Putamen (tissue), 1 donor: ENCODE results near the gene MAP6.
"Not testable (repeated sequence)": the region's sequence is repeated elsewhere in the genome, so short reads cannot be mapped to it uniquely, and the experiment has no call there.

Experiments used
- DNase-seq: peaks from one replicate; pipeline ENCODE4 v3.0.0-alpha.2; 2016; ENCODE audit warnings: low spot score

Gene MAP6

DNA sequence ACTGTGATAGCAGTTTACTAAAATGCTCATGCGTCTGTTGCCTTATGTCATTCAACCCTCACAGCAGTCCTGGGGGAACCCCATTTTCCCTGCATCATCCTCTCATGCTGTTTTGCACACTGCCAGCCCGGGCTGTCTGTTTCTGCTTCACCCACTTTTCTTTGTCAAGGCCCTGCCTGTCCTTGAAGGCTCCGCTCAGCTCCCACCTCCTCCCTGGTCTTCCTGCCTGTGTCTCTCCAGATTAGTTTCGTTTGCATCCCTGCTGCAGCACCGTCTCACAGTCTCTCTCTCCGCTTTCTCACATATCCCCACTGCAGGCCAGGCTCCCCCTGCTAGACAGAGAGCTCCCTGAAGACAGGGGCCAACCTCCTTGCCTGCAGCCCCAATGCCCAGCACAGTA lies 76.9 kb downstream of the MAP6 start:
- no peak for DNase-seq

DNA sequence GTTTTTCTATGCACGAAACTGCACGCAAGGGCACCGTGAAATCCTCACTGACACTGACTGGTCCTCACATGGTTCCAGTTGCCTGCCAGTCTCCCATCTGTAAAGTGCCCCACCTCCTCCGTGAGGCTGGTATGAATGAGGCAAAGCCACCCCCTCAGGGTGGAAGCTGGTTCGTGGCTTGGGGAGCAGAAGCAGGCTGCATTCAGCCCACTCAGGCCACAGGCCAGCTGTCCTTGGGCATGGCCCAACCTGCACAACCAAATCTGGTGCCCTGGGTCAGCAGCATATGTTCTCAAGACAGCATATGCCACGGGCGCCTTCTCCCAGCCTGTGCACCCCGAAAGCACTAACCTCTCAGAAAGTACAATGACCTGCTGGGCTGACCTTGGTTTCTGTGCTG lies 77.5 kb downstream of the MAP6 start:
- DNase-seq, result no peak

DNA sequence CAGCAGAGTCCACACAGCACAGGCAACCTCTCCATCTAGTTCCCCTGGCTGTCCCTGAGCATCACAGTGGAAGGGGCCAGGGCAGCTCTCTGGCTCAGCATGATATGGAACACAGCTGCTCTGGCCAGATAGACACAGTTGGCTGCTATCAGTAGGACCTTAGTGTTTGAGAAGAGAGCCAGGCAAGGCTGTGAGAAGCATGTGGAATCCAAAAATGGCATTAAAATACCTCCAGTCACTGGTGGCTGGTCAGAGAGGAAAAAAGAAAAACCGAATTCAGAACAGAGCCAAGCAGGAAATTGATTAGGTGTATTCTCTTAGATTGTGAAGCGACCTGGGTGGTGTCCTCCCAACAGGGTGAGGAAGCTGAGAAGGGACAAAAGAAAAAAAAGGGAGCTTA lies 78.9 kb downstream of the MAP6 start:
- DNase-seq, result no peak

DNA sequence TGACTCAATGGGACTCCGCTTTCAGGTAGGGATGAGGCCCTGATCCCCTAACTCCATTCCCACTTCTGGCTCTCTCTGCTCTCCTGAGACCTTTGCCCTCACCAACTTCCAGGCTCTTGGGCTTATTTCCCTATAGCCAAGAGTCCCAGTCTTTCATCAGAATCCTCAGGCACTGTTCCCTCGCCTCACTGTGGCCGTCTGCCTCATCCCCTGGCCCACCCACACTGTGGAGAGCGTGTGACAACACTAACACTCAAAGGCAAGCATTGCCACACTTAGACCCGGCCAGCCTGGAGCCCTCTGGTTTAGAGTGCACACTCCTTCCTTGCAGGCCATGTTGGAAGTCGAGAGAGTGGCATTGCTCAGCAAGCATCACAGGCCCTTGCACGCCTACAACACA lies 79.8 kb downstream of the MAP6 start:
- DNase-seq, result no peak

DNA sequence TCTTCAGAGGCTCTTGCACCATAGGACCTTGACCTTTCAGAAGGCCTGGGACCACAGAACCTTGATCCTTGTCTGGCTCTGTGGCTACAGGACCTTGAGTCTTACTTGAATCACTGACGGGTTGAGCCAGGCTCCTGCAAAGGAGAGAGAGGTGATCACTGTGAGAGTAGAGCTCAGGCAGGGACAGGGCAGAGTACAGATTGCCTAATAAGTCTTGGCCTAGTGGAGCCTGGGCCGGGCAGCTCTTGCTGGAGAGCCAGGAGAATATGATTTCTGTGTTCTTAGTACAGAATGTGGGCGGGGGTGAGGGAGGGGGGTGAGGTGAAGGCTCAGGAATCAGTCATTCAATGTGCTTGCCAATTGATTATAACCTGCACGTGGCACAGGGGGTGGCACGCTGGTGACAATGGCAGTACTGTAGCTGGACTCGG lies 80.8 kb downstream of the MAP6 start:
- no peak for DNase-seq

DNA sequence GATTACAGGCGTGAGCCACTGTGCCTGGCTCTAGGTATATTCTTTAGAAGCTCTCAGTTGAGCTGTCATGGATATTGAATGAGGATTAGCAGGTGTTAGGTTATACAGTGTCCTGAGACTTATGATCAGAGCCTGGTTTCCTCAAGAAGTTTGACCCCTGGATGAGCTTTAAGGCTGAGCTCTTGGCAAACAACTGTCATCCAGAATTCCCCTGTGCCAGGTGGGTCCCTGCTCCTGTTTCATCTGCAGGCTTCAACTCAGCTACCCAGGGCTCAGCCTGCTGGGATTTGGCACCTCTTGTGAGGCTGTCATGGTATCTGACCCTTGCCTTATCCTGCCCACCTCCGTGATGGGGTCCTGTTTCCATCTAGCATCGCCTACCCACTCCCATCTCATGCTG lies 82.4 kb downstream of the MAP6 start:
- no peak for DNase-seq

DNA sequence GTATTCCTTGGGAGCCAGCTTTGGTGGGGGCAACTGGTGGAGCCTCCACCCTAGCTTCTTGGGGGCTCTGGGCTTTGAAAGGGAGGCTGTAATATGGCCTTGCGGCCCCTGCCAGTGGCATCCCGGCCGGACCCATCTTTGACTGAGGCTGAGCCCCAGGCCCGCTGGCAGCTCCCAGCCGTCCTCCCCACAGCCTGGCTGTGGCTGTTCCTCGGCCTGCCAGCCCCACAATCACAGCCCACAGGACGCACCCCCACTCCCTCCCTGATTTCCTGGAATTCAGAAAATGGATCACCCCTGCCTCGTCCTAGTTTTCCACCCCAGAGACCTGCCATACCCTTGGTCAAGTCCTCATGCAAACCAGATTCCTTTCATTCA lies 83.6 kb downstream of the MAP6 start:
- DNase-seq, result no peak

DNA sequence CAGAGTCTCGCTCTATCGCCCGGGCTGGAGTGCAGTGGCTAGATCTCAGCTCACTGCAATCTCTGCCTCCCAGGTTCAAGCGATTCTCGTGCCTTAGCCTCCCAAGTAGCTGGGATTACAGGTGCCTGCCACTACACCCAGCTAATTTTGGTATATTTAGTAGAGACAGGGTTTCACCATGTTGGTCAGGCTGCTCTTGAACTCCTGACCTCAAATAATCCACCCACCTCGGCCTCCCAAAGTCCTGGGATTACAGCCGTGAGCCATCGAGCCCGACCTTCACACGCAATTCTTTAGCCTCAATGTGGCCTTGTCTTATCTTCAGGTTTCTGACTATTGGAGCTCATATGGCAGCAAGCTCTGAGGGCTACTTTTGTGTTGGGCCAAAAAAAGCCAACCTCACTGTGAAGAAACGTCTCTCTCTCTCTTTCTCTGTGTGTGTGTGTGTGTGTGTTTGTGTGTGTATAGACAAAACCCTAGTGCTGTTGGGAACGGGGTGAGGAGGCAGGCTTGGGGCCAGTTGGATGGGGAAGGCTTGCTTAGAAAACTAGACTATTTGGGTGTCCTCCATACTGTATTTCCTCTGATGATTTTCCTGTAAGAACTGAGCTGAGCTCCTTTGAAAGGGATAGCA lies 84.1 kb downstream of the MAP6 start:
- DNase-seq, result not testable (repeated sequence)

DNA sequence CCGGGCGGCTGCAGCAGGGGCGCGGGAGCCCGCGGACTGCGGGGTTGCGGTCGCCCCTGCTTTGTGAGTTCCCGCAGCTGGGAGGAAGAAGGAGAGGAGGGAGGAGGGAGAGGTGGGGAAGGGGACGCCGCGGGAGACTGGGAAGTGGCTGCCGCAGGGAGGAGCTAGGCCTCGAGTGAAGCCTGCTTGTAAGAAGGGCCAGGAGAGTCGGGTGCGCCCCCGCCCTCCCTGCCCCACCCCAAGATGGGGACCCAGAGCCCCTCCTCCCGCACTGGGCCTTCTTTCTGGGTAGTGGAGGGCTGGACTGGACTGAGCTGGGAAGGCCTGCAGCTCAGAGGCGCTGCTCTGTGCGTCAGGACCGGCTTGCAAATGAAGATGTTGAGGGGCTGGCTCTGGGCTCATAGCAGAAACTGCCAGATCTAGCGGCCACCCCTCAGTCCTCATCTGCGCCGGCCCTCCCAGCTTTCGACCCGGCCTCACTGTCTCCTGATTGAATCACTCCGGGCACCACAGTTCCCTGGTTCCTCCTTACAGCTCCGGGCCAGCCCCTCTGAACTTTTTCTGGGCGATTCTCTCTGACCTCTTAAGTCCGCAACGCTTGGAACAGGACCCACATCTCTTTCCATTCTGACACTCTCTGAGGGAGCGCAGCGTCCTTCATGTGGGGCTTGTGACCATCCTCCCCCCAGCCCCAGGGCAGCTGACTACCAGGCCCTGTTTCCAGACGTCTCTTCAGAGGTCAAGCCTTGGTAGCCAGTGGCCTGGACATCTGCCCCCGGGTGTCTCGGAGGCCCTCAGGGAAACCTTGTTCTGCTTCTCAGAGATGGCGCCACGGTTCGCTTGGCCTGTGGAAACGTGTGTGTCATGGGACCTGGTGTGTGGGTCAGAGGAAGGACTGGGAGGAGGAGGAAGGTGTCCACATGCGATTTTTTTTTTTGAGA lies 84.8 kb downstream of the MAP6 start:
- DNase-seq, result peak; percentile 72

DNA sequence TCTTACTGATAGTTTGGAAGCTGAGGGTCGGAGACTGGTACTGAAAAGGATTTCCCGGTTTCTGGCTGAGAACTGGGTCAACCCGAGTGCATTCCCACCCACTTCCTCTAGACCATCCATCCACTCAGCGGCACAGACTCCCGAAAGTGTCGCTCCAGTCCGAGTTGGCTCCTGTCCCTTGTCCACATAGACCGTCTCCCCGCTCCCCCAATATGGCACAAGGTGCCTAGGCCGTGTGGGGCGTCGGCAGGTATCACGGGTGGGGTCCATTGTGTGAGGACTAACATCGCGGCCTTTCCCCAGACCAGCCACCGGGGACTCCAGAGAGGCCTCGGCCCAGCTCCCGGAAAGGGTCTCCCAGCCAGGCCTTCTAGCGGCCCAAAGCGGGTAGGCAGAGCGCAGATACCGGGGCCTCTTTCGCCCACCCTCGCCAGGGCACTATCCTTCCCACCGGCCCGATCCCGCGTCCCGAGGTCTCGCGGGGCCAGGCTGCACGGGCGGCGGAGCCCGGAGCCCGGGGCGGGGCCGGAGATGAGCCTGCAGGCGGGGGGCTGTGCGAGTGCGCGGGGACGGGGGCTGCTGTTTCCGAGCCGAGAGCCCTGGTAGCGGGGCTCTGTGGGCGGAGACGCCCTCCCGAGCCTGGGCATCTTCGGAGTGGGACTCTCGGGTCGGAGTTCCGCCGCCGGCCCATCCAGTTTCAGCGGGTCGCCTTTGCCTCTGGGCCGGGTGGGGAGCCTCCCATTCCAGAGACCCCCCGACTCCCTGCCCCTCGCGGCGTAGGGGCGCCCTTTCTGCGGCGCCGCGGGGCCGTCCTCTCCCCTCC lies 85.7 kb downstream of the MAP6 start:
- peak; percentile 62 for DNase-seq

DNA sequence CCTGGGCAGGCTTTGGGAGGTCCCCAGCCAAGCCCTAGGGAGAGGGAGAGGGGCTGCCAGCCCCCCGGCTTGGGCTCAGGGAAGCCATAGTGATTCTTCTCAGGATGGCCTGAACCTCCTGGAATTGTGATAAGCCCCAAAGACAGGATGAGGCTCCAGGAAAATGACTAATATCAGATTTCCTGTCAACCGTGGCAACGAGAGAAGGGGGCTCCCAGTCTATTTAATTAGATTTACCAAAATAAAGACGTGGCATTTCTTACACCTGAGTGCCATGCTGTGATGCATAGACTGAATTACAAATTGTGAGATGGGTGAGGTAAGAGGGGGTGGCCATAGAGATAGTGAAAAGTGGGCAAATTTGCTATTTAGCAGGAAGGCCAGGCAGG lies 86.3 kb downstream of the MAP6 start:
- DNase-seq, result no peak

DNA sequence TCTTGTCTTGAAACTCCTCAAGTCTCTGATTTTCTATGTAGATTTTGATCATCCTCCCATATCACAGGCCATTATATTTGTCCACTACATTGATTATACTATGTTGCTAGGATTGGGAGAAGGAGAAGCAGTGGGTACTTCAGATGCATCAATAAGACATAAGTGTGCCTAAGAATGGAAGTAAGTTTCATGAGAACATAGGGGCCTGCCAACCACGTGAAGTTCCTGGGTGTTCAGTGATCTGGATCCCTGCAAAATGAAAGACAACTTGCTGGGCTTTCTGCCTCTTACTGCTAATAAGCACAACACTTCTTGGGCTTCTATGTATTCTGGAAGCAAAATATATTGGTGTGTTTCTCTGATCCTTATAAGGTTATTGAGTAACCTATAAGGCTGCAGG lies 89.0 kb downstream of the MAP6 start:
- DNase-seq, result no peak

DNA sequence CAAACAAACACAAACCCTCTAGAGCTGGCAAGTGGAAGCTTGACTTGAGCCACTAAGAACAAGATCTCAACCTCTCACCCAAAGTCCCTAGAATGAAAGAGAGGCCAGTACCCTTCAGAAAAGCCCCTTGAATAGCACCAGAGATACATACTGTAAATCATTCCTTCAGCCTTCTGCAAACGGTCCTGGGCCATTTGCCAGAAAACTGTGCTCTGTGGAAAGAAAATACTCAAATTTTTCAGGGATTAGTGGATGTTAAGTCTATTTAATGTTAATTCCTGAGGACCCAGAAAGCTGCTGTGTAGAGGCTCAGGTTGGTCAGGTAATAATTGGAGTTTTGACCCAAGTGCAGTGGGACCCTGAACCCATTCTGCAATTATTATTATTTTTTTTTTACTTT lies 89.9 kb downstream of the MAP6 start:
- no peak for DNase-seq

DNA sequence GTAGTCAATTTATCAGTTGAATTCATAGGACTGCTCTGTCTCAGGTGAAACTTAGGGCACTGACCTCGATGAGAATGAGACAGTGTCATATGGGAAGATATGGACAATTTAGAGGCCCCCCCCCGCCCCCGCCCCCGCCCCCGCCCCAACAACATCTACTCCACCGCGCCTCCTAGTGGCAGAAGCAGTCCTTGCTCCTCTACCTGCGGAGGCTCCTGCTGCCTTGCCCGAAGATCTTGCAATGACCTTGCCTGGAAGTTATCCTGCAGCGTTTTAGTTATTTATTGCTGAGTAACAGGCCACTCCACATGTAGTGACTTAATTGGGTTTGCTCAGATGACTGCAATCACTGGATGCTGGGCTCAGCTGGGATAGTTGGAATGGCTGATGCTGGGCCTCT lies 91.6 kb downstream of the MAP6 start:
- no peak for DNase-seq

DNA sequence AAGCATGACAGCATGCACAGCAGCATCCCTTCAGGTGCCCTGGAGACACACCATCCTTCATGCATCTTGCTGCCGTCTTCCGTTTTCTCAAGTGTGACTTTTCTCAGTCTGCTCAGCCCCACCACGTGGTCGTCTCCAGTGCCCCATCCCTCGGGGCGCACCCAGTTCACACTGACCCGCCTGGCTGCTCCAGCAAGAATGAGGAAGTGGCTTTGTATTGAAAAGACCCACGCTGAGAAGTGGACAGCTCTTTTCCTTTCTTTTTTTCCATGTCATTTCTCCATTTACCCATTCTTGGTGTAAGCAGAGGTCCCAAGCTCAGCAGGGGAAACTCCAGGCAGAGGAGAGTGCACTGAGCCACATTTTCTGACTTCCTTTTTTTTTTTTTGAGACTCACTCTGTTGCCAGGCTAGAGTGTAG lies 92.3 kb downstream of the MAP6 start:
- DNase-seq, result no peak

DNA sequence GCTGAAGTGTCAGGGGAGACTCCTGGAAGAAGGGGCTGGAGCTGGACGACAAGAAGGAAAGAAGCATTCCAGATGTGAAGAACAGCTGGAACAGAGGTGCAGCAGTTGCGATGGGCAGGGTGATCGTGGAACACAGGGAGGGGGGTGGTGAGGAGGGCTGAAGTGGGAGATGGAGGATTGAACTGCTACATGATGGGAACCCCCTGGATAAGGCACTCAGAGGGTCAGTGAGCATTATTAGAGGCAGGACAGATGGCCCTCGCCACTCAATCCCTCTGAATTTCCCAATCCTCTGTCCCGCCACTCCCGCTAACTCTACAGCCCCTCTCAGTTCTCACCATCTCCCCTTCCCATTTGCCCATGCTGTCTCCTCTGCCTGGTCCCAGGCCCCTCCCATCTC lies 92.8 kb downstream of the MAP6 start:
- DNase-seq, result no peak

DNA sequence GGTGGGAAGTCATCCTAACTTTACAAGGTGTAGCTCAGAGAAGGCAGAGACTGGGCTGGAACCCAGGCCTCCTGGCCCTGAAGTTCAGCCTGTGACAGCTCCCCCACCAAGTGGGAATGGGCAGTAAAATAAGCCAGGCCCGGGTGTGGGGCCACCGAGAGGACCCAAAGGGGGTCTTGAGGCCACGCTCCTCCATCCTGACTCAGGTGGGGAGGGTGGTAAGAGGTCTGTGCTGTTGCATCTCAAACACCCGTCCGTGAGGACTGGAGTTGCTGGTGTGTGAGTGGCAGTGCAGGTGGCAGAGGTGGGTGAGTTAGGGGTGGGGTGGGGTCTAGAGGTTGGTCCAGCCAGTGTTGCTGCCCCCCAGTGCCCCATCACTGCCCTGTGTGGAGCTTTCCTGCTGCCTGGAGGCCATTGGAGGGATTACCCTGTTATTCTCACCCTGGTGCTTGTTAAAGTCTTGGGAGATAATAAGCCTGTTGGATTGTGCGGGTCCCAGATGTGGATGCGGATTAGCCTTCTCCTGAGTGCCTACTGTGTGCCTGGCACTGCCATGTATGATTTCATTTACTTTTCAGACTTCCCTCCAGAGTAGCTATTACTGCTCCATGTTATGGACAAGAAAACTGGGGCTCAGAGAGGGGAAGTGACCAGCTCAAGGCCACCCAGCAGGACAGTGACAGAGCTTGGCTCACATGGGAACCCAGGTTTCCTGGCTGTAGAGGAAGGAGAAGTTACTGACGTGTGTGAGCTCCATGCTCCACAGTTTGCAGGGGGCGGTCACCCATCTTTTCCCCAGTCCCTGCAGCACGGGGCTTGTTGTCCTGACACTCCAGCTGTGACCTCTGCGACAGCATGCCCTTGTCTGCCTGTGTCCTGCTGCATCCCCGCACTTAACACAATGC lies 93.9 kb downstream of the MAP6 start:
- DNase-seq, result no peak

DNA sequence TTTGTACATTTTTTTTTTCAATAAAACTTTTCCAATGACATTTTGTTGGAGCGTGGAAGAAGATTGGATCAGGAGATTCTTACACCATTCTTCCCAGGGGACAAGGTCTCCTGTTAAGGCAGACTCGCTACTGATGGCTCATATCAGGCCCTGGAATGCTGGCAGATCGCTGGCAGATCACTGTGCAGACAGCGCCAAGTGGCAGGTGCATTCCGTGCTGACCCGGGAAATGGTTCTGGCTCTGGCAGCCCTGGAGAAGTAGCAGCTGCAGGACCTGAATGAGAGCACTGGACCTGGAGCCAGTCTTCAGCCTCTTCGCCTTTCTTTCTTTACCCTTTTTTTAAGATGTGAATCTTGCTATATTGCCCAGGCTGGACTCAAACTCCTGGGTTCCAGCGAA lies 96.1 kb downstream of the MAP6 start:
- DNase-seq, result no peak

DNA sequence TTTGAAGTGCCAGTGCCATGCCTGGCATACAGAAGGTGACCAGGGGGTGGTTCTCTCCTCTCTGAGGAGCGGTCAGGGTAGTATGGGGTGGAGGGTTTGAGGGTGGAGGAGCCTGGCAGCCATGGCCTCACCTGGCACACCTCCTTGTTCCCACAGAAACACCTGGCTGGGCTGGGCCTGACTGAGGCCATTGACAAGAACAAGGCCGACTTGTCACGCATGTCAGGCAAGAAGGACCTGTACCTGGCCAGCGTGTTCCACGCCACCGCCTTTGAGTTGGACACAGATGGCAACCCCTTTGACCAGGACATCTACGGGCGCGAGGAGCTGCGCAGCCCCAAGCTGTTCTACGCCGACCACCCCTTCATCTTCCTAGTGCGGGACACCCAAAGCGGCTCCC lies 97.2 kb downstream of the MAP6 start:
- DNase-seq, result no peak

DNA sequence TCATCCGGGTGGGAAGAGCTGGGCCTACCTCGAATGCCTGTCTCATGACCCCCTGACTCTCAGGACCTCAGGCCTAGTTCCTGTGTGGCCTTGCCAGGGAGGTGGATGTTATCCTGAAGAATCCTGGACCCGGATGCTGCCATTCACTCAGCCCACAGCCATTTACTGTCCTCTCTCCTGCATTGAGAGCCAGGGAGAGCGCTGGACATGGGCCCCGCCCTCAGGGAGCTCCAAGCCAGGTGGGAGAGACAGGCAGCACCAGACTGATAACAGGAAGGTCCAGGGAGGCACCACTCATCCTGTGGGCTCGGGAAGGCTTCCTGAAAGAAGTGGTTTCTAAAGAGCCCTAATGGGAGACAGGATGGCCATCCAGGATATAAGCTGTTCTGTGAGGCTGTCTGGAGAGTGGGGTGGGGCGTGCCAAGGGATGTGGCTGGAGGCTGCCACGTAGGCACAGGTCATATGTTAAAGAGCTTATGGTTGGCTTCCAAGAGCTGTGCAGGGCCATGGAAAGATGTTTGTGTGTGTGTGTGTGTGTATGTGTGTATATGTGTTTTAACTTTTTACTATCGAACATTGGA lies 98.2 kb downstream of the MAP6 start:
- DNase-seq, result no peak

DNA sequence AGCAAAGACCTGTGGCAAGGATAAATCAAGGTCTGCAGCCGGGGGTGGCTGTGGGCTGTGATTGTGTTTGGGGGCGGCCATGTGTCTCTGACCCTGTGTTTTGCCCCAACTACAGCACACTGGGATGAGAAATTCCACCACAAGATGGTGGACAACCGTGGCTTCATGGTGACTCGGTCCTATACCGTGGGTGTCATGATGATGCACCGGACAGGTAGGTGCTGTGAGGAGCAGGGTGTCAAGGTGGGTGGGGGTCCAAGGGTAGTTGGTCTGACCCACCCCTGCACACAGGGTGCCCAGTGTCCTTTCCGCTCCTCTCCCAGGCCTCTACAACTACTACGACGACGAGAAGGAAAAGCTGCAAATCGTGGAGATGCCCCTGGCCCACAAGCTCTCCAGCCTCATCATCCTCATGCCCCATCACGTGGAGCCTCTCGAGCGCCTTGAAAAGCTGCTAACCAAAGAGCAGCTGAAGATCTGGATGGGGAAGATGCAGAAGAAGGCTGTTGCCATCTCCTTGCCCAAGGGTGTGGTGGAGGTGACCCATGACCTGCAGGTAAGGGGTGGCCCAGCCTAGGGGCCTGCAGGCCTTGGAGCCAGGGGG lies 100.1 kb downstream of the MAP6 start:
- no peak for DNase-seq
